Measurements from ENCODE around the gene WAC.
"Not testable (repeated sequence)": the region's sequence is repeated elsewhere in the genome, so short reads cannot be mapped to it uniquely, and the experiment has no call there.

The WAC gene

GRCh38 chr10:28571265-28571664 lies 38.3 kb downstream of the WAC start:
- H3K4me1 Mint-ChIP-seq: peaks cover 93% of the 10 kb centered on the region

DNA sequence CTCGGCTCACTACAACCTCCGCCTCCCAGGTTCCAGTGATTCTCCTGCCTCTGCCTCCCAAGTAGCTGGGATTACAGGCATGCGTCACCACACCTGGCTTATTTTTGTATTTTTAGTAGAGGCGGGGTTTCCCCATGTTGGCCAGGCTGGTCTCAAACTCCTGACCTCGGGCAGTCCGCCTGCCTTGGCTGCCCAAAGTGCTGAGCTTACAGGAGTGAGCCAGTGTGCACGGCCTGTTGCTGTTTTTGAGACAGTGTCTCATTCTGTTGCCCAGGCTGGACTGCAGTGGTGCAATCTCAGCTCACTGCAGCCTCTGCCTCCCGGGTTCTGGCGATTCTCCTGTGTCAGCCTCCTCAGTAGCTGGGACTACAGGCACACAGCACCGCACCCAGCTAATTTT lies 41.3 kb downstream of the WAC start:
- Mint-ChIP-seq H3K36me3 (peaks cover 14% of the 10 kb centered on the region), H3K4me1 (peaks cover 87% of the 10 kb centered on the region)
- not testable (repeated sequence) for H3K4me3 Mint-ChIP-seq, H3K27ac Mint-ChIP-seq, H3K27me3 Mint-ChIP-seq, H3K9me3 Mint-ChIP-seq

More at GRCh38 chr10:28571265-28571664, 38.3 kb downstream of the WAC start:
- Mint-ChIP-seq H3K27me3 (no peaks in the 10 kb centered on the region), H3K36me3 (peaks cover 16% of the 10 kb centered on the region), H3K4me3 (no peak overlapping the region), H3K27ac (peak overlapping the region; percentile 38), H3K9me3 (no peaks in the 10 kb centered on the region)

DNA sequence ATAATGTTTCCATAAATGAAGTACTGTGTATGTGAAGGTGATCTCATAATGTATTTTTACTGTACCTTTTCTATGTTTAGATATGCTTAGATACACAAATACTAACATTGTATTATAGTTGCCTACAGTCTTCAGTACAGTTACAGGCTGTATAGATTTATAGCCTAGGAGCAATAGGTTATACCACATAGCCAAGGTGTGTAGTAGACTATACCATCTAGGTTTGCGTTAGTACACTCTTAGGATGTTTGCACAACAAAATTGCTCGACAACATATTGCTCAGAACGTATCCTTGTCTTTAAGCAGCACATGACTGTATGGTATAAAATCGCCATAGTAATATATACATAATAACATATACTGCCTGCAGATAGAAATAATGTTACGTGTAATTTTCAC lies 42.9 kb downstream of the WAC start:
- no peaks in the 10 kb centered on the region for H3K9me3 Mint-ChIP-seq
- no peak overlapping the region for H3K4me3 Mint-ChIP-seq
- no peaks in the 10 kb centered on the region for H3K27me3 Mint-ChIP-seq
- H3K27ac Mint-ChIP-seq: no peak overlapping the region
- H3K36me3 Mint-ChIP-seq: peaks cover 11% of the 10 kb centered on the region
- H3K4me1 Mint-ChIP-seq: peaks cover 89% of the 10 kb centered on the region

DNA sequence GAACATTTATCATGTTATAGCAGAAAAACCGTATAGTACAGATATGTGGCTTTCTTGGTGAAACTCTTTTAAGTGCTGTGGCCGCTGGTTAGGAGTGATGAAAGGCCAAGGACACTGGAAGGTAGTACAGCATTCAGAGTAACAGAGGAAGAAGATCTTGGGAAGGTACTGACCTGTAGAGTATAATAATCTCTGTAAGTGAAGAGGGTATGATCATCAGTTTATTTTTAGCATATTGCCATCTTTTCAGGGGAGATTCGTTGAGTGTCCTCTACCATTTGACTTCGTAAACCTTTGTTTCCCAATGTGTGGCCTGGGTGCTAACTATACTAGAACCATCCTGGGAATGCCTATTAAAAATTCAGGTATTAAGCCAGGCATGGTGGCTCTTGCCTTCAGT lies 44.6 kb downstream of the WAC start:
- H3K4me3 Mint-ChIP-seq: no peak overlapping the region
- H3K27ac Mint-ChIP-seq: no peak overlapping the region
- no peaks in the 10 kb centered on the region for H3K9me3 Mint-ChIP-seq
- H3K36me3 Mint-ChIP-seq: peaks cover 14% of the 10 kb centered on the region
- H3K27me3 Mint-ChIP-seq: no peaks in the 10 kb centered on the region
- peaks cover 92% of the 10 kb centered on the region for H3K4me1 Mint-ChIP-seq

DNA sequence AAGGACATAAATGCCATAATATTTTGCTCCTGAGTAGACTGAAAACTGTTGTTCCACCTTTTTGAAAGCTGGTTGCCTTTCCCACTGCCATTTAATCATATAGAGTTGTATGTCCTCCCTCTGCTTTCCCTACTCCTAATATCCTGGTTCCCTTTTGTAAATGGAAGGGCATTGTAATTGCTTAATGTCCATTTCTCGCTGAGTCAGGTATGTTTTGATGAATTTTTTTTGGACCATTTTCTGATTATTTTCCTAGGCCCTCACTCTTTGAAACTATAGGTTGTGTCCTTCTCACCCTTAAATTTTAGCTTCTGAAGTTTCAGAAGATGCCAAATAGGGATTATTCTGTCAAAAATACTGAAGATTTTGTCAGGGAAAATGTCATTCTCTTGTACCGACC lies 45.5 kb downstream of the WAC start:
- Mint-ChIP-seq H3K4me3 (no peak overlapping the region), H3K27me3 (no peaks in the 10 kb centered on the region), H3K36me3 (peaks cover 13% of the 10 kb centered on the region), H3K4me1 (peaks cover 88% of the 10 kb centered on the region), H3K9me3 (no peaks in the 10 kb centered on the region), H3K27ac (peak overlapping the region; percentile 38)

- Mint-ChIP-seq H3K27me3 (no peaks in the 10 kb centered on the region), H3K4me1 (peaks cover 81% of the 10 kb centered on the region), H3K27ac (peak overlapping the region; percentile 1), H3K9me3 (no peaks in the 10 kb centered on the region), H3K4me3 (no peak overlapping the region), H3K36me3 (peaks cover 21% of the 10 kb centered on the region)
Observed at GRCh38 chr10:28580825-28581224, 47.9 kb downstream of the WAC start.

DNA sequence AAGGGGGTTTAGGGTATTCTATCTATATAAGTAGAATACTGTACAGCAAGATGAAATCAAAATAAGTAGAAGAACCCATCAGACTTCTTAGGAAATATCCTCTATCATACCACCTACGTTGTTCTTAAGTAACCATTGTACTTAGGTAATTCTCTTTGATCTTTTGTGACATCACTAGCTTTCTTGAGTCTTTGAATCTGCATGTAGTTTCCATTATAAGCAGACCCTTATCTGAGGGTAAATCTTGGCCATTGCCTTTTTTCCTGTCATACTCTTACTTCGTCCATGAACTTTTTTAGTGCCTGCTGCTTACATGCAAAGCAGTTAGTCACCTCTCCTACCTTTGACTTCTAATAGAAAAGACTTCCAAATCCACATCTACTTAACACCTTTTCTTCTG lies 49.0 kb downstream of the WAC start:
- peak overlapping the region; percentile 16 for H3K4me3 Mint-ChIP-seq
- H3K36me3 Mint-ChIP-seq: peaks cover 24% of the 10 kb centered on the region
- peak overlapping the region; percentile 64 for H3K27ac Mint-ChIP-seq
- H3K27me3 Mint-ChIP-seq: no peaks in the 10 kb centered on the region
- no peaks in the 10 kb centered on the region for H3K9me3 Mint-ChIP-seq
- H3K4me1 Mint-ChIP-seq: peaks cover 78% of the 10 kb centered on the region

GRCh38 chr10:28585076-28585475 lies 52.2 kb downstream of the WAC start:
- H3K36me3 Mint-ChIP-seq: peaks cover 23% of the 10 kb centered on the region
- no peaks in the 10 kb centered on the region for H3K27me3 Mint-ChIP-seq
- no peaks in the 10 kb centered on the region for H3K9me3 Mint-ChIP-seq
- H3K4me1 Mint-ChIP-seq: peaks cover 68% of the 10 kb centered on the region
- H3K27ac Mint-ChIP-seq: peak overlapping the region; percentile 35
- H3K4me3 Mint-ChIP-seq: no peak overlapping the region

DNA sequence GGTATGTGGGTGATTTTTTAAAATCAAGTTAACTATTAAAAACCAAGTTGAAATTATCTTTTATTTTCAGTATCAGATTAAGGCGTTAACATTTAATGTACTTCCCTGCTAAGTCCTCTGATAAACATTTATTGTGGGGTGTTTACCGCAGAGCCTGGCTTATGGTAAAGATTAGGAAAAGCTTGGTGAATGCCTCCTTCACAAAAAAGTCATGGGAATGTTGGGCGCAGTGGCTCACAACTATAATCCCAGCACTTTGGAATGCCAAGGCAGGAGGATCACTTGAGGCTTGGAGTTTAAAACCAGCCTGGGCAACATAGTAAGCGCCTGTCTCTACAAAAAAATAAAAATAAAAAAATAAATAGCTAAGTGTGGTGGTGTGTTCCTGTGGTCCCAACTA lies 53.3 kb downstream of the WAC start:
- Mint-ChIP-seq H3K4me3 (no peak overlapping the region), H3K27me3 (no peaks in the 10 kb centered on the region), H3K4me1 (peaks cover 60% of the 10 kb centered on the region), H3K36me3 (peaks cover 26% of the 10 kb centered on the region), H3K27ac (no peak overlapping the region), H3K9me3 (no peaks in the 10 kb centered on the region)

DNA sequence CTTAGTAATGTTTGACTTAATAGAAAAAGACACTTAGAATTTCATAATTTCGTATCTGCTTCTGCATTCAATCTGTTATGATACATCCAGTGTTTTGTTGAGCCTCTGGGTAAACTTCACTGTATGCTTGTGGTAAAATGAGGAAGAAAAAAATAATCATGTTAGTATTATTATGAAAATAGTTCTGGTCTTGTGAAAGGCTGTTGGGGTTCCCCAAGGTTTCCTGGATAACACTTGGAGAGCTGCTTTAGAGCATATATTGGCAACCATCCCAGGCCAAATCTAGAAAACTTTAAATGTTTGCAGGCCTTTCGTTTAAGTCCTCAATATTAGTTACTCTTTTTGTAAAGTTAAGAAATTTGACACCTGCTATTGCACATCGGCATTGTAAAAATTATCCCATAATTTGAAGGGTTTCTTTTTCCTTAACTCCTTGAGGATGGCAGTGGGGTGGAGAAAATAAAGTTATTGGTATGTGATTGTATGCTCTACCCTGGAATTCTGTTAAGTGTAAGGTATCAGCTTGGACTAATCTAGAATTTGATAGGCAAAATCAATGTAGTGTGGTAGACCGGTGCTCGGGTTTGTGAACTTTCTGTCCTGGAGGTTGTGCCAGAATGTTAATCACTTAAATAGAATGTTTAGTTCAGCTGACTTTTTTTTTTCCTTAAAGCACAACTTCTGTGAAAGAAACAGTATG lies 54.5 kb downstream of the WAC start:
- Mint-ChIP-seq H3K36me3 (peaks cover 25% of the 10 kb centered on the region), H3K27ac (no peak overlapping the region), H3K4me1 (peaks cover 56% of the 10 kb centered on the region), H3K4me3 (no peak overlapping the region), H3K27me3 (no peaks in the 10 kb centered on the region), H3K9me3 (no peaks in the 10 kb centered on the region)

GRCh38 chr10:28587970-28588290 lies 55.0 kb downstream of the WAC start:
- peaks cover 27% of the 10 kb centered on the region for H3K36me3 Mint-ChIP-seq
- no peaks in the 10 kb centered on the region for H3K9me3 Mint-ChIP-seq
- peaks cover 59% of the 10 kb centered on the region for H3K4me1 Mint-ChIP-seq
- no peaks in the 10 kb centered on the region for H3K27me3 Mint-ChIP-seq
- H3K27ac Mint-ChIP-seq: peak overlapping the region; percentile 21
- H3K4me3 Mint-ChIP-seq: no peak overlapping the region

DNA sequence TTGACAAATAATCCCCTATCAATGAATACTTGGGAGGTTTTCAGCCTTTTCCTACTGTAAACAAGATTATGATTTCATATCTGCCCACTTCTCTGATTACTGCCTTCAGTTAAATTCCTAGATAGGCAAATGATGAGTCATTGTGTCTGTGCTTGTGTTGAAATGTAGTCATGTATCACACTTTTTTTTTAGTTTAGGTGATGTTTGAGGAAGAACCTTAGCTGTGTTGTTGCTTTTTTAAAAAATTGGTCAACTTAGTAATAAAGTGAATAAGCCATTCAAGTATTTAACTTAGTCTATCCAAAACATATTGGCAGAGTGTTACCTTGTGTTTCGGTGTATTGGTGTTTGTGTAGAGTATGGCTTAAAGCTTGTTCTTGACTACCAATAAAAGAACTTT lies 60.0 kb downstream of the WAC start:
- Mint-ChIP-seq H3K4me1 (peaks cover 65% of the 10 kb centered on the region), H3K9me3 (no peaks in the 10 kb centered on the region), H3K27me3 (no peaks in the 10 kb centered on the region), H3K36me3 (peaks cover 25% of the 10 kb centered on the region), H3K4me3 (peak overlapping the region; percentile 33), H3K27ac (peak overlapping the region; percentile 76)

- Mint-ChIP-seq H3K4me1 (peaks cover 68% of the 10 kb centered on the region), H3K9me3 (no peaks in the 10 kb centered on the region), H3K27ac (no peak overlapping the region), H3K4me3 (peak overlapping the region; percentile 66), H3K27me3 (no peaks in the 10 kb centered on the region), H3K36me3 (peaks cover 27% of the 10 kb centered on the region)
Observed at GRCh38 chr10:28593811-28594210, 60.9 kb downstream of the WAC start.

- H3K4me1 Mint-ChIP-seq: peaks cover 69% of the 10 kb centered on the region
Observed at GRCh38 chr10:28594406-28594805, 61.5 kb downstream of the WAC start.

GRCh38 chr10:28595613-28596012 lies 62.7 kb downstream of the WAC start:
- Mint-ChIP-seq H3K9me3 (no peaks in the 10 kb centered on the region), H3K36me3 (peaks cover 28% of the 10 kb centered on the region), H3K27ac (no peak overlapping the region), H3K27me3 (no peaks in the 10 kb centered on the region), H3K4me3 (no peak overlapping the region), H3K4me1 (peaks cover 80% of the 10 kb centered on the region)

More at GRCh38 chr10:28594406-28594805, 61.5 kb downstream of the WAC start:
- Mint-ChIP-seq H3K4me3 (peak overlapping the region; percentile 66), H3K27ac (no peak overlapping the region), H3K27me3 (no peaks in the 10 kb centered on the region), H3K9me3 (no peaks in the 10 kb centered on the region), H3K36me3 (peaks cover 28% of the 10 kb centered on the region)

DNA sequence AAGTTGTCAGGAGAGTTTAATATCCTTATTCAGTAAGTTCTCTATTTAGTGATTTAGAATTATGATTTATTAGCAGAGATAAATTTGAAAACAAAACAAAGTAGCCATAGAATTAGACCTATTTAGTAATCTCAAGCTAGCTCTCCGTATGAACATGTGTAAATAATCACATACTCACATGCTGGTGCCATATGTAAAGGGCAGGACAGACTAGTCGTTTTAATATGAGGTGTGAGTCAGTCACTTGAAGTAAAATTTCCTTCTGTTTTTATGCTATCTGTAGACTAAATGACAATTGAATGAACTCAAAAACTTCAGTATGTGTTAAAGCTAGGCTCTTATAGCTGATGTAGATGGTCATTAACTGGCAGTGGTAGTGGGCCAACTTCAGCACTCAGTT lies 67.1 kb downstream of the WAC start:
- Mint-ChIP-seq H3K9me3 (no peaks in the 10 kb centered on the region), H3K27ac (no peak overlapping the region), H3K4me3 (no peak overlapping the region), H3K36me3 (peaks cover 21% of the 10 kb centered on the region), H3K4me1 (peaks cover 80% of the 10 kb centered on the region), H3K27me3 (no peaks in the 10 kb centered on the region)

GRCh38 chr10:28601012-28601411 lies 68.1 kb downstream of the WAC start:
- no peak overlapping the region for H3K27ac Mint-ChIP-seq
- no peaks in the 10 kb centered on the region for H3K9me3 Mint-ChIP-seq
- H3K36me3 Mint-ChIP-seq: peaks cover 21% of the 10 kb centered on the region
- H3K4me1 Mint-ChIP-seq: peaks cover 81% of the 10 kb centered on the region
- no peak overlapping the region for H3K4me3 Mint-ChIP-seq
- H3K27me3 Mint-ChIP-seq: no peaks in the 10 kb centered on the region

All from activated naive CD4-positive, alpha-beta T cell treated with anti-CD3 and anti-CD28 coated beads, Interleukin-2, amount 50 U/mL, for 24 hours (primary cell).